ENCODE data around the gene SLC16A11.

- no peak for TF ChIP-seq CTCF (IDR thresholded peaks at IDR 0.05; ENCODE audit: low read depth, low read length, poor library complexity, severe bottlenecking)
- TF ChIP-seq EZH2phosphoT487 (IDR thresholded peaks at IDR 0.05; ENCODE audit: borderline replicate concordance, low read length): no peak
These were observed 5.1 kb upstream of the SLC16A11 start for GRCh38 chr17:7048968-7049367.
